Activated T-helper 9 cell treated with anti-CD3 and anti-CD28 coated beads, Interleukin-2, amount 50 U/mL, for 16 hours (primary cell): ENCODE data around the gene CDH10.

Experiments
- DNase-seq: peaks from one replicate; pipeline ENCODE4 v3.0.0-alpha.2; 2020; ENCODE audit warnings: low read depth

The CDH10 gene

DNA sequence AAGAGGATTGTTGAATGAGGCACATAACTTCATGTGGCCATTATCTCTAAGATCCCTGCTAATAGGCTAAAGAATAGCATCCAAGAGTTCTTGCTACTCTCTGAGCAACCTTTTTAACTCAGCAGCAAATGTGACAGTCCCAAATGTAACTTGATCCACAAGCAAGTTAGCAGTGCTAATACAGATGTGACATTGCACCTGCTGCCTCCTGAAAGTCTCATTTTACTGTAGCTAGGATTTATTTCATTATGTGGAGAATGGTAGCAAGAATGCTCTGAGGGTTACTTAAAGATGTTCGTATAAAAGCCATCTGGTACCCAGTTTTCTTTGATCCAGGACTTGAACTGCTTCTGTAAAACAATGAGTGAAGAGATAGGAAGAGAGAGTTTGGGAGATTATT lies 45.8 kb downstream of the CDH10 start:
- DNase-seq, result no peak

DNA sequence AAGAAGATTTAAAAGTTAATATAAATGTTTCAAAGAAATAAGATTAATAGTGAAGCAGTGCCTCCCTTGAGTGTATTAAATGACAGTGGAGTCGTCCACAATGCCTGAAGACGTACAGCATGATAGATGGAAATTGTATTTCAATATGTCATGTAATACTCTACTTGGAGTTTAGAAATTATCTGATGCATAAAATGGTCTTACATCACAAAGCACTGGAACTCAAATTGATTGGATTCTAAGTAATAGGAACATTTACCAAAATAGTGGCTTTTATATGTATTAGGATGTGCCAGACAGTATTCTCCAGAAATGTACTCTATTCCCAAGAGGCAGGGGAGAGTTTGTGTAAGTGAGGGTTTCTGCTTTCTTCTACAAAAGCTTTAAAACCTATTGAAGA lies 49.4 kb downstream of the CDH10 start:
- no peak for DNase-seq

DNA sequence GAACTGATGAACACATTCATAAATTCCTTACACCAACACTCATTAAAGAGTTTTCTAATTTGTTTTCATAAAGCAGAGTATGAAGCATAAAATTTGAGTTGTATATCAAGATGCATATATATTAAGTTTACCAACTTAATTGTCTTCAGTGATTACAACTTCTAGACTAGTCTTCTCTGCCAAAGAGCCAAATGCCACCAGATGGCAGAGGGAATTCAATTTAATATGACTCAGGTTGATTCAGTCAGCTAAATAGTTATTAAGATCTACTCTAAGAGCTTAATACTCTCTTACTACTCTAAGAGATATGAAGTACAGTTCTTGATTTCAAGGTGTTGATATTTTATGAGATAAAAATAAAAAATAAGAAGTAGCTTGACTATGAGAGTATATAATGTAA lies 53.4 kb downstream of the CDH10 start:
- no peak for DNase-seq

DNA sequence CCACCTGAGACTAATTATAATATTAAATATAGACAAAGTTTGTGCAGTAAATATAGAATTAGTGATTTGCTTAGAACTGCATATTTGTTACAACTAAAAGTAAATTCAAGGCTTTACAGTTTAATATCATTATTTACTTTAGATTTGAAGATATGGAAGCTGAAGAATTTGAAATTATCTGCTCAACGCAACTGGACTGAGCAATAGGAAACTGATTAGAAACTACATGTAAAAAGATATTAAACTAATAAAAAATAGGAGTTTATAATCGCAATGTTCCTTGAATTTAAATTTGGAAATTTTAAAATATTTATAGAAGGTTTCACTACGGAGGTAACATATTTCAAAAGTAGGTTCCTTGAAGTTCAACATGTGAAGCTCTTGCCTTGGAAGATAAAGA lies 55.2 kb downstream of the CDH10 start:
- no peak for DNase-seq

DNA sequence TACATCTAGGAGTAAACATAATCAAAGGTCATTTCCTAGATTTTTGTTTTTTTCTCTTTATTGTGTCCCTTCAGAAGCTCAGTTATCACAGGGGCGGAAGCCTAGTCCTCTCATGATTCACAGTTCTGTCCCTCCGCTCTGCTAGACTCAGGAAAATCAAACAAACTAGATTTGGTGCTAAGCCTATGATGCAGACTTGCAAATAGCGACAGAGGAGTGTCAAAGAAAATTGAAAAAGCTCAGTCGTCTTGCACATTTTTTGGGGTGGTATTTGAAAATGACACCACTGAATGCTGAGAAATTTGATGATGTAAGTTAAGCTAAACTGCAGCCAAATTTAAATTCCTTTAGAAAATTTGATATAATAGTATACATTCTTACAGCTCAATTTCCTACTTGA lies 59.0 kb downstream of the CDH10 start:
- no peak for DNase-seq

DNA sequence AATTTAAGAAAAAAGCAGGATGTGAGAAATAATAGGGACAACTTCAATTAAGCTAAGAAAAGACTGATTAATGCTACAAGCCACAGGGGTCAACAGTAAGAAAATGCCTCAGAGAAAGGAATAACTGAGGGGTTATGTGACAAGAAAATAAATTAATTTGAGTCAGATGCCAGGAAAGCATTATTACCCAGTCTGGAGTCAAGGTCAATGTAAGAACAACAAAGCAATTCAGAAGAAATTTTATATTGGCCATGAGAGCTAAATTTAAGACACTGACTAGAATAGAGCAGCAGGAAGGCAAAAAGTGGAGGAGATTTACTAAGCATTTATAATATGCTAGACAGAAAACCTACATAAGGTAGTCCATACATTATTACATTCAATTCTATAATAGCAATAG lies 73.5 kb downstream of the CDH10 start:
- no peak for DNase-seq

DNA sequence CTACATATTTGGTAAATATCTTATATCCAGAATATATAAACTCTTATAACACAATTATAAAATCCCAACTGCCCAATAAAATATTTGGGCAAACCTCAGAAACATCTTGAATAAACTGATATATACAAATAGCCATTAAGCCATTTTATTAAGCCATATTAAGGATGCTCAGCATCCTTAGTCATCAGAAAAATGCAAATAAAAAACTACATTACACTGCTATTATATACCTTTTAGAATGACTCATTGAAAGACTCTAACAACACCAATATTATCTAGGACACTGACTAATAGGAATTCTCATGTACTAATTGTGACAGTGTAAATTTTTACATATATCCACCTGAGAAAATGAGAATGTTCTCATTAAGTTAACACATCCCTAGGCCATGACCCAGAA lies 77.8 kb downstream of the CDH10 start:
- DNase-seq, result no peak

DNA sequence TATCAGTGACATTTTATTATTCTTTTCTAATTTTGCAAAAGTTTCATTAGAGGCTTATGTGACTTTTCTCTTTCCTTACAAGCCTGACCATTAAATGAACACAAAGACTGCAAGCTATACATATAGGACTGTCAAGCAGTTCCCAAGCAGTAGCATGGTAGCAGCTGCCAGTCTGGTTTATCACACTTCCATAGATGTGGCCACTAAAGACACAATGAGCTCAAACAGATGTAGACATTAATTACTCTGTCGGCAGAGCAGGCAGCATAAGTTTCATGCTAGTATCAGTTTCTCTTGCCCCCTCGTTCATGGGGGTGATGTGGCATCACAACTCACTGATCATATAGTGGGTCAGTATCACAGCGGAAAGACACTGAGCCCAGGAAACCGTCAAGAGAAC lies 89.5 kb downstream of the CDH10 start:
- DNase-seq, result no peak

DNA sequence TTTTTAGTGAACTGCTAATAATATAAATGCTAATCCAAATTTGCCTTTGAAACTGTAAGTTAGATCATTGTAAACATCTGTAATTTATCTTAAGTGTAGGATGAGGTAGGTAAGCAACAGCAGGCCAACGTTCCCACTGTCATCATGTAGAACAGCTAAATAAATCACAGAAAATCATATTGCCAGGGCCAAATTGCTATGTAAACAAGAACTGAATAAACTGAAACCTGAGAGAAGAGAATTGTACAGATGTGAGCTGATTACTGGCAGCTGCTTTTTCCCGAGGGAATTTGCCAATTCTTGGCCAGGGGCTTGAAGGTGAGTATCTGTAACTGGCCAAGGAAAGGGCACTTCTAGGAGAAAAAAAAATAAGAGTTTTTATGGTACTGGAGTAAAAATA lies 97.6 kb downstream of the CDH10 start:
- DNase-seq, result no peak

DNA sequence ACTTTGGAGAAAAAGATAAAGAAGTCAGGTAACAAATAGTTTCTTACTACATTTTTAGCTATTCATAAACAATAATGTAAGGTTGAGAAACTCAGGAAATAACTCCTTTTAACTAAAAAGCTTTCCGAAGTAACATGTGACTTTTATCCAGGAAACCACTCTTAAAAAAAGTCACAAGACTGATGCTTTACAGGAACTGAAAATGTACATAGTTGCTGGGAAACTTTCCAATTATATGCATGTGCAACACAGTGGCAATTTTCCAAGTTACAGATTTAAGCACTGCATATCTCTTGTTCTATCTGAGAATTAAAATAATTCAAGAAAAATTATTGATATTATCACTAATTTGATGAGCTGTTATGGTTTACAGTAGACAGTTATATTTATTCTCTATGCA lies 105.2 kb downstream of the CDH10 start:
- DNase-seq, result no peak

DNA sequence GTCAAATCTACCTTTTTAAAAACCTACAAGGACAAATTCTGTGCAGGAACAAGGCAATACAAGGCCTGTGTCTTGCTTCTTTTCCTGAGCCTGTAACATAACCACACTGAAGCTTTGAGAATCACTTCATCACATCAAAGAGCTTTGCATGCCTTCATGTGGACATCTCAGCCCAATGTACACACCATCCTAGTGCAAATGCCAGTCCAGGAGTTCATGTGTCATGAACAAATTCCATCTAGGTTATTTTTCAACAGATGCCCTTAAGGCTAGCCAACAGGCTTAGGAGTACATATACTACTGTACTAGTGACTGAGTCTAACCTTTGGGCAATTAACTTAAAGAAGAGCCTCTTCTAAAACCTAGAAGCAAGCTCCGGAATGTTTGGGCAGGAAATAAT lies 106.4 kb downstream of the CDH10 start:
- DNase-seq, result no peak

DNA sequence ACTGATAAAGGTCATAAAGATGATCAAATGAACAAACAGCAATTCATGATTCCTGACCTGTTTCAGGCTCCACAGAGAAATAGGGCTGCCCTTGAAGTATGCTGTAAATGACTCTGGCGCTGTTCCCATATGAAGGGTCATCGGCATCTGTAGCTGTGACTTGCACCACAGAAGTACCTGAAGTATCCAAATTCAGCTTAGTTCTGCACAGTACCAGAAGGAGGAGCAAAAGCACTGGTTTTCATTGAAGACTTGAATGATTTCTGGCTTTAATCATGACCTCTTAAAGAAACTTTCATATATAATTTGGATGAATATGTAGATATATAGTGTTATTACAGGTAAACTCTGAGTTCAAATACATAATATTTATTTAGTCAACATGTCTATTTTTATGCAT lies 109.1 kb downstream of the CDH10 start:
- DNase-seq, result no peak

DNA sequence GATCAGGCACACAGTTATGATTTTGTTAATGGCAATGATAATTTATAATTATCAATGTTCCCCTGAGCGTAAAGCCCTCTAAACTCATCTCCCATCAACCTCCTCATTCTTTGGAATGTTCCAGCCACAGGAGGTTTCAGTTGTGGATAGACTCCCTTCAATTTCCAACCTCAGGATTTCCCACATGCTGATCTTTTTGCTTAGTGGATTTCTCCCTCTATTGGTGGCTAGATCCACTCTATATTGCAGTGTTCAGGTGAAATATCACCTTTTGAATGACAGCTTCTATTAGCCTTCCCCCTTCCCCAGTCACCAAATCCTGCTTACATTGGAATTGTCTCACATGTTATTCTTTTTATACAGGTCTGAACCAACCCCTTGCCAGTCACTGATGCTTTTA lies 113.9 kb downstream of the CDH10 start:
- DNase-seq, result no peak

DNA sequence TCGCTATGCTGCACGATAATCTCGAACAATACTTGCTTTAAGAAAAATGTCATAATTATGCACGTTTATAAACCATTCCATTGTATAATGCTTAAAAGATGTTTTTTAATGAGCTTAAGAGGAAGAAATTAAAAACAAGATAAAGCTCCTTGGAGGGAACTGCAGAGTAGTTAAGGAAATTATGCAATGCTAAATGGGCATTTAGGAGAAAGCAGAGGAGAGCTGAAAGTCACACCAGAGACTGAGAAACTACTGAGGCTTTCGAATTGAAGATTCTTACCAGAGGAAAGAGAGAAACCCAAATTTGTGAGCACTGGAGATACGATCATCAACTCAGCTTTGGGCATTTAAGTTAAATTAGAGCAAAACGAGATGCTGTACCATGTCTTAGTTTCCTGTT lies 119.4 kb downstream of the CDH10 start:
- DNase-seq, result no peak

DNA sequence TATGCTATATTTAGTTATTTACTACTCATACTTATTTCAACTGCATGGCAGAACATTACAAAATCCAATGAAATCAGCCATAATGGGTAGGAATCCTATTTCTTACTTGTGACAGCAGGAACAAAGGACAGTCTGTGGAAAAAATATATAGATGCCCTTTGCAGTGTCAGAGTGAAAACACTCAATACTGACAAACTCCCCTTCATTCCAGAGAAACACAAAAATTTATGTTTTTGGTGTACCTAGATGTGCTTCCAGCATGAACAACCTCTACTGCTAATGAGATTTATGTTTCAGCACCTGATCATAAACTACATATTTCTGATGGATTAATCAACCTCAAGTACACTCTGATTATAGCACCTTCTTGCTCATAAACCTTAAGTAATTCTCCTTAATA lies 132.4 kb downstream of the CDH10 start:
- no peak for DNase-seq

DNA sequence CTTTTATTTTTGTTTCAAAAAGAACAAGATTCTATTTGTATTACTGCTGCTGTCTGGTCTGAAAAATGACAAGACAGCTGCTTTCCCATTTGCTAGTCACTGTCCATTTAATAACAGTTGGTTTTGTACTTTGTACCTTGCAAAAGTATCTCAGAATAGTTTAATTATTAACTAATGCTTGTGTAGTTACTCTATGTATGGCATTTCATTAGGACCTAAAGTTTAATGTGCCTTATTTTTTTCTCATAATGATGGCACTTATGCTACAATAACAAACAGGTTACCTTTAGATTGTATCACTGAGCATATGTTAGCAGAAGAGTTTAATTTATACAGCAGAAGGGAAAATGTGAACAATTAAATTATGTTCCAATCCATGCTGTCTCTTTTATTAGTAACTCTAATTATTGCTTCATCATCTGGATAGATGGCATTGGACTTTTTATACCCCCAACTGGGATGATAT lies 134.2 kb downstream of the CDH10 start:
- no peak for DNase-seq

DNA sequence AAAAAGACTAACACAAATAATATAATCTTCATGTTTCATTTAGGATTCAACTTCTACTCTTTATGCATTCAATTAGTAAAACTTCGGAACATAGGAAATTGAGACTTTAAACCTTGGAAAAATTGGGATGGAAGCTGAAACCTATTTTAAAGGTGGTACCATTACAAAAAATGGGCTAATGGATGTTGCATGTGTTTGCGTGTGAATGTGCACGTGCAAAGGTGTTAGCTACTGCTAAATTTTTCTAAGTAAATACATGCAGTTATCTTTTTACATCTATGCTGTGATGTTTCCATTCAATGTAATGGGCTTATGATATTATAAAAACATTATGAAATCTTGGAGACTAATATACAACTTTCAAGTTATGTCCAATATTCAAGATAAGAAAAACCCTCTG lies 134.8 kb downstream of the CDH10 start:
- DNase-seq, result no peak

DNA sequence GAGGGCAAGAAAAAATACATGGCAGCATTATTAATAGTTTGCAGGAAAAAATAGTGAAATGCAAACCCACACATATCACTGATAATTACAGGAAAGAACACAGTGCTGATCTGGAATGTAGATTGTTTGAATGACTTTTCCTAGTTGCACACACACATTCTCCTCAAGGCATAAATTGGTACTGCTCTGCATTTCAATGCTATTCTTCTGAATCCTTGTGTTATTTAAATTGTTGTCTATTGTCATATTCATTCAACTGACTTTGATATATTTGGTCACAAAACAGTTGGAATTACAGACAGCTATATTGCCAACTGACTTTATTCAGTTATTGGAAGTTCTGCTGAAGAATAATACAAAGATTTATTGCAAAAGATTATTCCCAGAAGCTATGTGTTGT lies 139.5 kb downstream of the CDH10 start:
- DNase-seq, result no peak

DNA sequence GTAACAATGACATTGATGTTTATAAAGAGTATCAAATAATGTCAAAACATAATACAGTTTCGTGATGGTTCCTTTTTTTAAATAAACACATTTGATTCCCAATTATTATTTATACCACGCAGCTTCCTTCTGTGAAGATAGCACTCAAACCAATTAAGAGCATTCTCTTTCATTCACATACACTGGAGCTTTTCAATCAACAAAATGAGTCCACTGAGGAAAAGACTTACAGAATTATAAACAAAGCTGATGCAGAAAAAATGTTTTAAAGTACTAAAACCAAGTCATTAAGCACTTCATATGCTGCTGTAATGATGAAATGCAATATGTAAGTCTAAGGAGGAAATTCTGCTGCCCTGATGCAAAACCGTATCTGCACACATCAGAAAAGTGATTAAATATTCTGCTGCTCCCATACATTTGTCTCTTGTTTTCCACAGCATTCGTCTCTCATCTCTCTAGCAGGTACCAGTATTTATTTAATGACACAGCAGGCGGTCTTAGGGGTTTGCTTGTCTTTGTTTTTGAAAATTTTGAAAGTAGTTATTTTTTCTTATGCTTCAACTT lies 147.1 kb downstream of the CDH10 start:
- DNase-seq, result no peak

DNA sequence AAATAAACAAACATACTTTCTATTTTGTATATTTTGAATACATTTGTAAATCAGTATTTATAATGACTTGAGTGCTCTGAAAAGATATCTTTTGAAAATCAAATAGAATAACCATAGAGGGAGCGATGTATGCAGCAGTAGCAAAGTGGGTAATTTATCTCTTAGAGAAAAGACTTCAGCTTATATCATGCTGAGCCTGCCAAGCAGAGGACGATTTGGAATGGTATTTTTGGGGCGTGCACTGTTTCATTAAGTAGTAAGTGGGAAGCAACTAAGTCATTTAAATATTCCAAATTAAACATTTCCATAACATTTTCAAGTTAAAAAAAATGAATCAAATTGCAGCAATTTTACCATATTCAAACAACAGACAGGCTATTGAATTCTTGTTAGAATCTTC lies 147.6 kb downstream of the CDH10 start:
- no peak for DNase-seq

DNA sequence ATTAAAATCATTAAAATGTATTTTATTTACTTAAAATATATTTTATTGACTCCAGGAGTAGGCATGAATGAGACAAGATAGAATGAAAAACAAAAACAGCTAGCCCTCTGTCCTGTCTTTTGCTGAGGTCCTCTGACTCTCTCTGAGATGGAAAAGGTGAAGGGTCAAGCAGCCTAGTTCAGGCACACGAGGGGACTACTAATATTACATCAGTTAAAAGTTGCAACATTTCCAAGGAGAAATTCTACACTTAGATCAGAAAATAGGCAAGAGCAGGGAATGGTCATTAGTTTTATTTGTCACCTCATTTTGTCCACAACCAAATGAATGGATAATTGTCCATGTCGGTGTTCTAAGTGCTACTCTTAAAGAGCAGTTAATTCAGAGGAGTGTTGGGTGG lies 148.5 kb downstream of the CDH10 start:
- DNase-seq, result no peak

DNA sequence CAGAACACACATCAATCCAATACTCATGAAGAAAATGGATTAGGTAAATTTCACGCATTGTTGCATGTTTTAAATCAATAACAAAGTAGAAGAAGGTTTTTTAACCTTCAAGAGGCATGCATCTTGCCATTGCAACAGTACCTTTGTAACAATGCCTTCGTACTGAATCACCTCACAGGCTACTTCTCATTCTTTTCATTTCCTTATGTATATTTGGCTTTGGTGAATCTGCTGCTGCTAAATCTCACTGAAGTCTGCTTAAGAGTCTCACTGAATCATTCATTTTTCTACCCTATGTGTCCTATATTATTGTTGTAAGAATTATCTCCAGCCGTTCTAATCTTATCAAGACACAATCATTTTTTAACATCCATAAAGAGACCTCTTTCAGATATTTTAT lies 152.5 kb downstream of the CDH10 start:
- no peak for DNase-seq

DNA sequence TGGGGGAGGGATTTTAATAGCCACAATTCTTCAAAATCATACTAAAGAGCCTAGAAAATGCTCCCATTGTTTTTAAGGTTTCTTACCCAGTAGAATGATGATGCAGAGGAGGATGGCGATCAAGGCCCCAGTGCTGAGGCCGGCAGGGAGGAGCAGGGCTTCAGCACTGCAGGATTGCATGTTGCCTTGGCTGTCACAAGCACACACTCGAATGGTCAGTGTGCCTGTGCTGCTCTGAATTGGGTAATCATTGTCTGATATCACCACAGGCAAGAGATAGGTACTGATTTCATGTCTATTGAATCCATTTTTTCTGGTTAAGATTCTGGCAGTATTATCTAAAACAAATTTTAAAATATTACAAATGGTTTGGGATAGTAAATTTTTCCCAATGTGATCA lies 153.3 kb downstream of the CDH10 start:
- no peak for DNase-seq

DNA sequence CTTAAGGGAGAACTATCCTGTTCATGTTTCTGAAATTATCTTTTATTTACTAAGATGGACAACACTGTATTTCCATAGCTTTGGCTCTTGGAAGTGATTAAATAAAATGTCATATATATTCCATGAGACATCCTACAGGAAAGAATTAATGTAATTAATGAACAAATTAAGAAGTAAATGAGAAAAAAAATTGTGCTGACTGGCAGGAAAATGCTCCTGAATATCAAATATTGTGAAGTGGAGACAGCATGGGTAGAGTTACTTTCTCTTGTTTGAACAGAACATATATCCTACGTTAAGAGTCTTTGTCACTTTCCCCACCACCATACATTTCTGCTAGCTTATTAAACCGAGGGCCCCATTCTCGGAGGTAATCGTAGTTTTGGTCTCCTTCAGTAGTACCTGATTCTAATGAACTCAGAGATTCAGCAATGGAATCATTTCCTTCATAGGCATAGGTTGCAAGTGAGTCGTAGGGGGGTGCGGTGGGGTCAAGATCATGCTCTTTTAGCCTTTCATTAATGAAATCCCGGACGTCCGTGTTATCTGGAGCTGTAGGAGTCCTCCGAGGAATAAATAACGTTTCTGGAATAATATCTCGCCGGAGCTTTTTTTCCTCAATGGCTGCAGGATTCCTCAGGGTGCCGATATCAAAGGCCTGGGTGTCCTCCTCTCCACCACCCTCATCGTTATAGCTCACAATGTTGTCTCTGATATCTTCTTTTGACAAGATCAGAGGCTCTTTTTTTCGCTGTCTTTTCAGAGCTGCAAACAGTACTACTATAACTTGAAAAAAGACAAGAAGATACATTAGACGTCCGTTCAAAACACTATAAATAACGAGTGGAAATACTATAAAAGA lies 157.2 kb downstream of the CDH10 start:
- no peak for DNase-seq
